Measurements from ENCODE around the gene POC1A.
"Not testable (repeated sequence)": the region's sequence is repeated elsewhere in the genome, so short reads cannot be mapped to it uniquely, and the experiment has no call there.

POC1A gene

DNA sequence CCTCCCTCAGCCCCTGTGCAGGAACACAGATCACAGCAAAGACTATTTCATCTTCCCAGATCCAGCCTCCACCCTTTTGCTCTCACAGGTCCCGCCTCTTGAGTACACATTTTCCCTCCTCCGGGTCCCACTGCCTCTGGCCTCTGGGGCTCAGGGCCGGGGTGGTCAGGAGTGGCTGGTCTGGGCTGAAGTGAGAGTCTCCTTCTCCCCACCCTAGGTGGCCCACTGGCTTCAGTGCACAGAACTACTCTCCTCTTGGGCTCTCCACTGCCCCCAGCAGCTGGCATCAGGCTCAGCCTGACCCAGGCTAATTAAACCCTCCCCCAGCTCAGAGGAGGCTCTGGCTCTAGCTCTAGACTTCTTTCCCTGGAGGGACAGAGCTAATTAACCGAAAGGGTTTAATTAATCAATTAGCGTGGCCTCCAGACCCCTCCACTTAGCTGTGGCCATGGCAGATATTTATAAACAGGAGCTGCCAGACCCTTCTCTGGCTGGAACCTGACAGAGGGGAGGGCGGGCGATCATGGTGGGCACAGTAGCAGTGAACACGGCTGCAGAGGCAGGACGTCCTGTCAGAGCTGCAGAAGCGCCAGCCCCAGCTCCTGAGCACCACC, 113.0 kb downstream of the POC1A start:
- DNase-seq: no peak

DNA sequence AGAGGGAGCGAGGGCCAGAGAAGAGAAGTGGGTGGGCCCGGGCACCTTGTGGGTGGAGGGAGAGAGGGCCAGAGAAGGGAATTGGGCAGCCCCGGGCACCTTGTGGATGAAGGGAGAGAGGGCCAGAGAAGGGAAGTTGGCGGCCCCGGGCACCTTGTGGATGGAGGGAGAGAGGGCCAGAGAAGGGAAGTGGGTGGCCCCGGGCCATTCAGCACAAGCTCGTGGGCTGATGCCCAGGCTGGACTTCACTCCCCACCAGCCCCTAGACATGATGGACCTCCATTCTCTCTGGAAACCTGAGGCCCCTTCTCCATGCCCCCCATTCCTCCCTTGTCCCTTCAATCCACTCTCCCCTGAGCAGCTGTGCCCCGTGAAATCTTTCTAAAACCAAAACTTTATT, 113.6 kb downstream of the POC1A start:
- no peak for DNase-seq

DNA sequence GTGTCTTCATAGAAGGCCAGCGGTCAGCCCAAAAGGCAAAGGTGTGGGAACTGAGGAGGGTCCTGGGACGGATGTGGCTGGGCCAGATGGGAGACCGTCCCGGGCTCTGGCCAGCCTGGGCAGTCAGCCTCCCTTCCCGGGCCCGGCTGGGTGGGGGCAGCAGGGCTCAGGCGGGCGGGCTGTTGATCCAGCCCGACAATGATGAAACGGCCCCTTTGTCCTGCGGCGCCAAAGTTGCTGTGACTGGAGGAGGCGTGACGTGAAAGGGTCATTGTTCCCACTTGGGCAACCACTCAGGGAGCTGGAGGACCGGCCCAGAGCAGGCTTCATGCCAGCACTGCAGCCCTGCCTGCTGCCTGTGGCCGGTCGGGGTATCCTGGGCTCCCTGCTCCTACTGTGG, 114.4 kb downstream of the POC1A start:
- DNase-seq: no peak

DNA sequence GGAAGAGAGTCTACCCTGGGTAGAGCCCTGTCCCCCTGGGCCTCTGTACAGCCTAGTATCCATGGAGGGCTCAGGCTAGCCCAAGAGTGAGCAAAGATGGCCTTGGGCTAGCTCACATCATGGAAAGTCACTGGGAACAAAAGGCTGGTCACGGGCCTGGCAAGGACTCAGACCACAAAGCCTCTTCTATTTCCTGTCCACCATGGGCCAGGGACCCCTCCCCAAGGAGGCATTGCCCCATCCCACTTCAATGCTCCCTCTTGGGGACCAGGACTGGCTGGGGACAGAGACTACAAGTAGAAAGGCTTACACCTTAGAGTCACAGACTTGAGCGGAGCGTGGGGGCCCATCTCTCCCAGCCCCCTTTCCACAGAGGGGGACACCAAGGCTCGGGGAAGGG, 114.8 kb downstream of the POC1A start:
- DNase-seq: no peak

DNA sequence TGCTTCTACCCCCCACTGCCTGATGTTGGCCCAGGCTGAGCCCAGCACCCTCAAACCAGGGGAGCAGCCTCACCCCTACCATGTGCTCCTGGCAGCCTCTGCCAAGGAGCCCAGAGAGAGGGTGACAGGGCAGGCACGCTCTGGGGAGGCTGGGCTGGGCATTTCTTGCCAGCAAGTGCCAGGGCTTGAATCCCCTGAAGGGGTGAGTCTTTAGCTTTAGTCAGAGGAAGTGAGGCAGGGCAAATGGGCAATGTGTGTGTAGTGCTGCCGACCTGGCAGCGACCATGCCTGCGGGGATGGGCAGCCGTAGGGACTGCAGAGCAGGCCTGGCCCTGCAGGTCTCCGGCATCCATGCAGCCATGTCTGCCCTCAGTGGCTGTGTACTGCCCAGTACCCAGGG, 116.0 kb downstream of the POC1A start:
- DNase-seq: no peak

DNA sequence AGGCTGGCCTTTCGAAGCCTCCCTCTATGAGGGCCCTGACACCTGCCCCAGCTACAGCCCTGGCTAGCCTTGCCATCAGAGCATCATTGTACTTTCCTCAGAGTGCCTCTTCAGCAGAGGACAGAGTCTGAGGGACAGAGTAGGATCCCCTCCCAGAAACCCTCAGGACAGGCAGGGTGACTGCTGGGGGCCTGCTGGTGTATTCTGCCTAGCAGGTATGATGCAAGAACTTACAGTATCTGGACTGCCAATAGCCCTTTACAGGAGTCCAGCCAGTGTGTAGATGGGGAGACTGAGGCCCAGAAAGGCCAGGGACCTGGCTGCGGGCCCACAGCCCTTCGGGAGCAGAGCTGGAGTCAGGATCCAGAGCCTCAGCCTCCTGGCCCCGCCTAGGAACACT, 116.9 kb downstream of the POC1A start:
- no peak for DNase-seq

DNA sequence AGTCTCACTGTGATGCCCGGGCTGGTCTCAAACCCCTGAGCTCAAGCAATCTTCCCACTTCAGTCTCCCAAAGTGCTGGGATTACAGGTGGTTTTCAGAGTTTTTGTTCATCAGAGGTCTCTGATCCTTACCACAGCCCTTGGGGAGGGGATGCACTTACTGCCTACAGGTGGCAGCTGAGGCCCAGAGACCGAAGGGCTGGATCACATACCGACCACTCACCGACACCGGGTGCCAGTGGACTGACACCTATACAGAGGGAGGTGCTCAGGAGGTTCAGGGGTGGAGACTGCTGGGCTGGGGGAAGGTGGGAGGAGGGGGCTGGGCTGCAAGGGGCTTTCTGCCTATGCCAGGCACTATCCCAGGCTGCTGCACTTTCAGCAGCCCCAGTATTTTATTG, 117.4 kb downstream of the POC1A start:
- DNase-seq: no peak

DNA sequence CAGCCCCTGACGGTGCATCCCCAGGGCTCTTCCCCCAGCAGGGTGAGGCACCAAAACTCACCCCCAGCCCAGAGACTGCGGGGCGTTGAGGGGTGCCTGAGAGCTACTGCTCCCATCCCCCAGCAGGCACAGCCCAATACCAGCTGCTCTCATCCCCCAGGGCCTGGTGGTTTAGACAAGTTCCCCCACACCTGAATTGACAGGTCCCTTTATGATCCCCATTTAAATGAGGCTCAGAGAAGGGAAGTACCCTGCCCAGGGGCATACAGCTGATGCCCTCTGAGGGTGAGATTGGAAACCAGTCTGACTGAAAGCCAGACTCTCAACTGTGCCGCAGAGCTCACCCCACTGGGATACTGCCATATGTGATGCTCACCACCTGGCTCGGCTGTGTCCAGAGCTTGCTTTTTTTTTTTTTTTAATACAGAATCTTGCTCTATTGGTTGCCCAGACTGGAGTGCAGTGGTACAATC, 118.0 kb downstream of the POC1A start:
- DNase-seq: no peak

DNA sequence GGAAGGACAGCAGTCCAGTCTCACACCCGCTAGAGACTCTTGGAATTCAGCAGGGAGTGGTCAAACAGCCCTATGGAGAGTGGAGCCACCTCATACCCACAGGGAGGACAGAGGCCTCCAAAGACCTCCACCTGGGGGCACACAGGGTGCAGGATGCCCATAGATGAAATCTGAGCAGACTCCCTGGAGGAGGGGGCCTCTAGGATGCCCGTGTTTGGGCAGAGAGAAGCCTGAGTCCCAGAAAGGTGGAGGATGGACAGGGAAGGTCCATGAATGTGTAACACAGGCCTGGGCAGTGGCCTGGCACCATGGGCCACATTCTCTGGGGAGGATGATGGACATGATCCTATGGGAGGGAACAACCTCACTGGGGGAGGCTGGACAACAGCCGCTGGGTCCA, 119.6 kb downstream of the POC1A start:
- no peak for DNase-seq

DNA sequence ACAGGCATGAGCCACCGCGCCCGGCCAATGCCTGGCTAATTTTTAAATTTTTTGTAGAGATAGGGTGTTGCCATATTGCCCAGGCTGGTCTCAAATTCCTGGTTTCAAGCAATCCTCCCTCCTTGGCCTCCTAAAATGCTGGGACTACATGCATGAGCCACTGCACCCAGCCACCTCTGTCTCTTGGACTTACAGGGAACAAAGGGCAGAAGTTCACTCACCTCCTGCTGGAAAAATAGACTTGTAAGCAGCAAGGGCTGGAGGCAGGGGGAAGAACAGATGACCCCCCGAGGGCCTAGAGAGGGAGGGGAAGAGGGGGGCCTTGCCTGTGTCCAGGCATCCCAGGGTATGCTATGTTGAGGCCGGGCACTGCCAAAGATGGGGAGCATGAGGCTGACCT, 120.0 kb downstream of the POC1A start:
- DNase-seq: no peak

DNA sequence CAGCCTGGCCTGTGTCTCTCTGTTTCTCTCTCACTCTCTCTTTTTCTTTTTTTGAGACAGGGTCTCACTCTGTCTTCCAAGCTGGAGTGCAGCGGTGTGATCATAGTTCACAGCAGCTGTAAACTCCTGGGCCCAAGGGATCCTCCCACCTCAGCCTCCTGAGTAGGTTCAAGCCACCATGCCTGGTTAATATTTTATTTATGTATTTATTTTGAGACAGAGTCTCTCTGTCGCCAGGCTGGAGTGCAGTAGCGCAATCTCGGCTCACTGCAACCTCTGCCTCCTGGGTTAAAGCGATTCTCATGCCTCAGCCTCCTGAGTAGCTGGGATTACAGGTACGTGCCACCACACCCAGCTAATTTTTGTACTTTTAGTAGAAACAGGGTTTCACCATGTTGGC, 120.5 kb downstream of the POC1A start:
- not testable (repeated sequence) for DNase-seq

DNA sequence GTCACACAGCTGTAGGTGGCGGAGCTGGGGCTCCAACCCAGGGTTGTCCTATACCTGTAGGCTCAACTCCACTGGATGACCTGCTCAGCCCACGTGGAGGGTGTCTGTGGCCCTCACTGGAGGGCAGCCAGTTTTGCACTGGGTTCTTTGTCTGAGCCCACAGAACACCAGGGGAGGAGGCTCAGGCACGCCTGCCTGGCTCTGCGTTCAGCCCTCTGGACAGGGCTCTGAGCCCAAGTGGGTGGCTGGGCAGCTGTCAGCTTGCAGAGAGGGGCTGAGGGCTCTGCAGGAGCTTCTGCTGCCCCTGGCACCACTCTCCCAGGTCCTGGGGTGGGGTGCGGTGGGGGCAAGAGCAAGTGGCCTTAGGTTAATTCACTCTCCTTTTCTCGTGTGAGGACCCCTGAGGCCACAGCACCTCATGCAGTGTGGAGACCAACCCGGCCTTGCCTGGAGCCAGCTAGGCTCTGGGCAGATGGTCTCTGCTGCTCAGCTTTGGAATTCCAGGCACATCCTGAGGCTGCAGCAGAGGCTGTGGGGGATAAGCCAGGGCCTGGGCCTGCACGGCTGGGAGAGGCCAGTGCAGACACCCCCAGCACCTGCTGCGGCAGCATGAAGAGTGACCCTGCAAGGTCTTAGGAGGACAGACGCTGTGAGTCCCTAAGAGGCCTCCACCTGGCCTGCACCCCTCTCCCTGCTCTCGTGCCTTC, 121.4 kb downstream of the POC1A start:
- no peak for DNase-seq

DNA sequence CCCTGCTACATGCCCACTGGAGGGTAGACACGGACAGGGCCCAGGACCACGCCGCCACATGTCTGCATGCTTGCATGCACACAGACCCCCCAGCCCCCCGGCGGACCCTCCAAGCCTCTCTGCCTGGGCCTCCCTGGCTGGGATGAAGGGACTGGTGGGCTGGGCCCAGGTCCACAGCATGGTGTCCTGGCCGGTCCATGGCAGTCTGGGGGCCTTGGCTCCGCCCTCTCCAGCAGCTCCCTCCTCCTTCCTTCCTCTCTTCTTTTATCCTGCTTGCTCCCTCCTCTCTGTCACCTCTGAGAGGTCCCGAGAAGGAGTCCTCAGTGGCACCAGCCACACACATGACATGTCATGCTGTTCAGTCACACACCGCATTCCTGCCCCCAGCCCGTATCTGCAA, 122.3 kb downstream of the POC1A start:
- DNase-seq: no peak

DNA sequence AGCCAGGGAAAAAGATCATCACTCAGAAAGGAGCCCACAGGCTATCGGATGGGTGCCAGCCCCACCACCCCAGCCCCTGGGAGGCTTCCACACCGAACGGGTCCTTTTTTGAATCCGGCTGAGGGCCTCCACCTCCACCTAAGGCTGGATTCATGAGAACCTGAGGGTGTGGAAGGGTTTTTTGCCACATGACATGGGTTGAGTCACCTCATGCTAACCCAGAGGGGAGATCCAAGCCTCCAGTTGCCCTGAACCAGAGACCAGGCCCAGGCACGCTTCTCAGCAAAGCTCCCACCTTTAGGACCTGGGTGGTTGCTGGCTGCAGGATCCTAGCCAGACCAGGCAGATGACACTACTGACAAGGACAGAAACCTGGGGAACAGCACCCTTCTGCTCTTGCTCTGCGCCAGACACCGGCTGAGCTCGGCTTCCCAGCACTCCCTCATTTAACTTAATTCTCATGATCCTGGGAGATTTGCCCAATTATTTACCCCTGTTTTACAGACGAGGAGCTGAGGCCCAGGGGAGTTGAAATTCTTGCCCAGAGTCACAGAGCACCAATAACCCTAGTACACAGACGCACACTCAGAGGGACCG, 123.4 kb downstream of the POC1A start:
- no peak for DNase-seq

DNA sequence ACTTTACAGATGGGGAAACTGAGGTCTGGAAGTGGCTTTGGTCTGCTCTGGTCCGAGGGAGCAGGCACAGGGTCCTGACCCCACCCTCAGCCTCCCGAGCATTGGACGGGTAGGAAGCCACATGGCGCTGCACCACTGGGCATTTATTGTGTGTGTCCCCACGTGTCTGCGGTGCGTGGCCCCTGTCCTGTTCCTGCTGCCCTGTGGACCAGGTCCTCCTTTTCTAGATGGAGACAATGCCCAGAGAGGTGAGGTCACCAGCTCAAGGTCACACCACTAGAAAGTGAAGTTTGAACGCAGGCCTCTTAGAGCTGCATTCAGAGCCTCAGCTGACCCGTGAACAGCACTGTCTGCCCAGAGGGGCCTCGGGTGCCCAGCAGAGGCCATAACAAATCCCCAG, 124.7 kb downstream of the POC1A start:
- DNase-seq: no peak

DNA sequence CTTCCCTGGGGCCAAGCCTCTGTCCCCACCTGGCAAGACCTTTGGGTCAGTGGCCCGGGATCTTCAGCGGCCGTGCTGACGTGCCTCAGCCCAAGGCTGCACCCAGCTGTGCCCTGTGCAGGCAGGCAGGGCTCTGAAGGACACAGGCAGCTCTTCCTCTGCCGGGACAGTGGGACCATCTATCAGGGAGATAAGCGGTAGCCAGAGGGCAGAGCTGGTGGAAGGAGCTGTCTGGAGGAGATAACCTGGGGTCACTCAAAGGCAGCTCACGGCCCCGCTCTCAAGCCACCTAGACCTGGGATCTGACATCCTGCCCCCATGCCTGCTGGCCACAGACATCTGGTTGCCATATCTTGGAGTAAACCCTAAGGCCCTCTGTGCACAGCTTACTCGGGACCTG, 125.2 kb downstream of the POC1A start:
- no peak for DNase-seq

DNA sequence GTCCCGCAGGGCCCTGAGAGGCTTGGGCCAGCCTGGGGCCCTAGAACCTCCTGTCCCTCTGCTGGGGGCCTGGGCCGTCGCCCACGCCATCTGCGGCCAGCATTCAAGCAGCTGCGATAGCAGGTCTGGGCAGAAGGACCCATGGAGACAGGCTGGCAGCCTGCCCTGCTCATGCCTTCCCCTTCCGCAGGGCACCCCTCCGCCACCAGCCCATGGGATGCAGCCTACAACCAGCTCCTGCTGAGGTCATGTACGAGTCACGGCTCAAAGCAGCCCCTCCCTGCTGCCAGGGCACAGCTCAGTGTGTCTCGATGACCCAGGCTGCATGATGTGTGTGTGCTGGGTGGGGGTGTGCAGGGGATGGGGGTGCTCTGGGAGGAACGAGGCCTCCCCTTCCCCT, 125.7 kb downstream of the POC1A start:
- no peak for DNase-seq

DNA sequence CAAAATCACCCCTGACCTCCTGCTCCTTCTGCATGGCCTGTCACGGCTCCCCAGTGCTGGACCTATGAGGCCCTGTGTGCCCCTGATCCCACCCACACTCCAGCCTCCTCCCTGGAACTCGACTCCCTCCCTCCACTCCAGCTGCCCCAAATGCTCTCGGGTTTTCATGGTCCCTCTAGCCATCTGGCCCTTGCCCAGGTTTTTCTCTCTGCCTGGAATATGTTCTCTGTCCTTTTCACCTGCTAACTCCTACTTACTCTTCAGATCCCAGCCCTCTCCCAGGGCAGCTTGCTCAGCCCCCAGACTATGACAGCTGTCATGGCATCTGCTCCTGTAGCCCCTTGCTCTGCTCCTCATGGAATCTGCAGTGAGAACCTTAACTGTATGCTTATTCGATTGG, 128.2 kb downstream of the POC1A start:
- no peak for DNase-seq

DNA sequence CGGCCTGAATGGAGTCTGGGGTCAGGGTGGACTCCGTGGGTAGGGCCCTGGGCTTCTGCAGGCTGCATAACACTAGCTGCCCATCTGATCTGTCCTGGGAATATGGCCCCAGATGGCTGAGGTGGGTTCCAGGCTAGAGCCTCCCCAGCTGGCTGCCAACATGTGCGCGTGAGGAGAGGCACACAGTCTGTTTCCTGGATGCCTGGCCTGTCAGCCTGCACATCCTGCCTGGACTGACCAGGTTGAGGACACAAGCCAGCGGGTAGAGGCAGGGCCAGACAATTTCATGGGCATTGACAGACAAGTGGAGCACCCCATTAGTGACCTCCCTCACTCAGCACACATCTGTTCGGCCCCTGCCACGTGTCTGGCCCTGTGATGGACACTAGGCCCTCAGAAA, 128.8 kb downstream of the POC1A start:
- no peak for DNase-seq

Data from stimulated activated CD4-positive, alpha-beta T cell treated with anti-CD3 and anti-CD28 coated beads, Interleukin-2, amount 100 ng/mL, for 24 hours (primary cell).